ENCODE measurements around the gene MLEC.

- TF ChIP-seq FOXM1 (IDR thresholded peaks at IDR 0.05; ENCODE audit: borderline replicate concordance, low read depth) (no peak), RAD21 (IDR thresholded peaks at IDR 0.05; ENCODE audit: low read depth) (no peak), TAF1 (IDR thresholded peaks at IDR 0.05; ENCODE audit: low read depth) (no peak), CREB1 (IDR thresholded peaks at IDR 0.05; ENCODE audit: low read depth) (no peak), EP300 (IDR thresholded peaks at IDR 0.05; ENCODE audit: borderline replicate concordance) (no peak), EGR1 (IDR thresholded peaks at IDR 0.05) (no peak)
- TF ChIP-seq, protein P1, sequence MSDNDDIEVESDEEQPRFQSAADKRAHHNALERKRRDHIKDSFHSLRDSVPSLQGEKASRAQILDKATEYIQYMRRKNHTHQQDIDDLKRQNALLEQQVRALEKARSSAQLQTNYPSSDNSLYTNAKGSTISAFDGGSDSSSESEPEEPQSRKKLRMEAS (IDR thresholded peaks at IDR 0.05): no peak
- TF ChIP-seq, protein P2, sequence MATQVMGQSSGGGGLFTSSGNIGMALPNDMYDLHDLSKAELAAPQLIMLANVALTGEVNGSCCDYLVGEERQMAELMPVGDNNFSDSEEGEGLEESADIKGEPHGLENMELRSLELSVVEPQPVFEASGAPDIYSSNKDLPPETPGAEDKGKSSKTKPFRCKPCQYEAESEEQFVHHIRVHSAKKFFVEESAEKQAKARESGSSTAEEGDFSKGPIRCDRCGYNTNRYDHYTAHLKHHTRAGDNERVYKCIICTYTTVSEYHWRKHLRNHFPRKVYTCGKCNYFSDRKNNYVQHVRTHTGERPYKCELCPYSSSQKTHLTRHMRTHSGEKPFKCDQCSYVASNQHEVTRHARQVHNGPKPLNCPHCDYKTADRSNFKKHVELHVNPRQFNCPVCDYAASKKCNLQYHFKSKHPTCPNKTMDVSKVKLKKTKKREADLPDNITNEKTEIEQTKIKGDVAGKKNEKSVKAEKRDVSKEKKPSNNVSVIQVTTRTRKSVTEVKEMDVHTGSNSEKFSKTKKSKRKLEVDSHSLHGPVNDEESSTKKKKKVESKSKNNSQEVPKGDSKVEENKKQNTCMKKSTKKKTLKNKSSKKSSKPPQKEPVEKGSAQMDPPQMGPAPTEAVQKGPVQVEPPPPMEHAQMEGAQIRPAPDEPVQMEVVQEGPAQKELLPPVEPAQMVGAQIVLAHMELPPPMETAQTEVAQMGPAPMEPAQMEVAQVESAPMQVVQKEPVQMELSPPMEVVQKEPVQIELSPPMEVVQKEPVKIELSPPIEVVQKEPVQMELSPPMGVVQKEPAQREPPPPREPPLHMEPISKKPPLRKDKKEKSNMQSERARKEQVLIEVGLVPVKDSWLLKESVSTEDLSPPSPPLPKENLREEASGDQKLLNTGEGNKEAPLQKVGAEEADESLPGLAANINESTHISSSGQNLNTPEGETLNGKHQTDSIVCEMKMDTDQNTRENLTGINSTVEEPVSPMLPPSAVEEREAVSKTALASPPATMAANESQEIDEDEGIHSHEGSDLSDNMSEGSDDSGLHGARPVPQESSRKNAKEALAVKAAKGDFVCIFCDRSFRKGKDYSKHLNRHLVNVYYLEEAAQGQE (IDR thresholded peaks at IDR 0.05; ENCODE audit: low read depth): no peak
Measured at GRCh38 chr12:120663741-120664140, 23.2 kb upstream of the MLEC start.
